Effector memory CD4-positive, alpha-beta T cell (primary cell): Measurements from ENCODE around the gene PLEK.

Source experiments
- DNase-seq, 3 donors: peaks; one replicate each; pipeline ENCODE4 v3.0.0-alpha.2; 2020
- H3K27ac ChIP-seq: 2 replicates; pipeline ENCODE4 v1.7.0; 2013; ENCODE audit warnings: mild to moderate bottlenecking, low read length, moderate library complexity; ENCODE audit not compliant: insufficient read depth, poor library complexity, severe bottlenecking
- H3K27me3 ChIP-seq: replicated peaks from 2 replicates; pipeline ENCODE4 v1.7.0; 2013; ENCODE audit warnings: mild to moderate bottlenecking, low read length; ENCODE audit not compliant: insufficient read depth, control insufficient read depth, poor library complexity, severe bottlenecking
- H3K36me3 ChIP-seq: 2 replicates; pipeline ENCODE4 v1.7.0; 2013; ENCODE audit warnings: mild to moderate bottlenecking, low read length, moderate library complexity; ENCODE audit not compliant: control insufficient read depth, insufficient read depth
- H3K4me1 ChIP-seq: 2 replicates; pipeline ENCODE4 v1.7.0; 2013; ENCODE audit warnings: low read length, mild to moderate bottlenecking; ENCODE audit not compliant: control insufficient read depth, insufficient read depth, poor library complexity, severe bottlenecking
- H3K4me3 ChIP-seq: 2 replicates; pipeline ENCODE4 v1.7.0; 2013; ENCODE audit warnings: low read length, low read depth, mild to moderate bottlenecking; ENCODE audit not compliant: insufficient read depth, poor library complexity, severe bottlenecking
- H3K9me3 ChIP-seq: 2 replicates; pipeline ENCODE4 v1.7.0; 2013; ENCODE audit warnings: mild to moderate bottlenecking, low read length, moderate library complexity; ENCODE audit not compliant: control insufficient read depth

PLEK gene

GRCh38 chr2:68412127-68412819 is 47.2 kb downstream of the PLEK start:
- H3K4me3 ChIP-seq: no peak overlapping the region
- H3K27me3 ChIP-seq: no peaks in the 10 kb centered on the region
- no peaks in the 10 kb centered on the region for H3K36me3 ChIP-seq
- no peak overlapping the region for H3K27ac ChIP-seq
- no peaks in the 10 kb centered on the region for H3K9me3 ChIP-seq
- DNase-seq: no peak
- no peaks in the 10 kb centered on the region for H3K4me1 ChIP-seq

- H3K4me1 ChIP-seq: no peaks in the 10 kb centered on the region
- H3K9me3 ChIP-seq: no peaks in the 10 kb centered on the region
- H3K27ac ChIP-seq: no peak overlapping the region
- no peaks in the 10 kb centered on the region for H3K27me3 ChIP-seq
- H3K36me3 ChIP-seq: no peaks in the 10 kb centered on the region
- DNase-seq: no peak
- no peak overlapping the region for H3K4me3 ChIP-seq
These were observed 48.4 kb downstream of the PLEK start for GRCh38 chr2:68413466-68413865.

GRCh38 chr2:68414452-68414851 is 49.4 kb downstream of the PLEK start:
- Histone ChIP-seq H3K27me3 (no peaks in the 10 kb centered on the region), H3K9me3 (no peaks in the 10 kb centered on the region), H3K36me3 (no peaks in the 10 kb centered on the region), H3K4me3 (no peak overlapping the region), H3K4me1 (no peaks in the 10 kb centered on the region), H3K27ac (no peak overlapping the region)
- no peak for DNase-seq

- DNase-seq: no peak
- Histone ChIP-seq H3K27me3 (no peaks in the 10 kb centered on the region), H3K36me3 (no peaks in the 10 kb centered on the region), H3K9me3 (no peaks in the 10 kb centered on the region), H3K4me3 (no peak overlapping the region), H3K4me1 (no peaks in the 10 kb centered on the region), H3K27ac (no peak overlapping the region)
These were observed 49.8 kb downstream of the PLEK start for GRCh38 chr2:68414876-68415275.

GRCh38 chr2:68415521-68415920 is 50.4 kb downstream of the PLEK start:
- Histone ChIP-seq H3K27me3 (no peaks in the 10 kb centered on the region), H3K36me3 (no peaks in the 10 kb centered on the region), H3K4me1 (no peaks in the 10 kb centered on the region), H3K9me3 (no peaks in the 10 kb centered on the region), H3K4me3 (no peak overlapping the region), H3K27ac (no peak overlapping the region)
- no peak for DNase-seq

- Histone ChIP-seq H3K27ac (no peak overlapping the region), H3K36me3 (no peaks in the 10 kb centered on the region), H3K4me3 (no peak overlapping the region), H3K9me3 (no peaks in the 10 kb centered on the region), H3K27me3 (no peaks in the 10 kb centered on the region), H3K4me1 (no peaks in the 10 kb centered on the region)
- no peak for DNase-seq
These were observed 51.1 kb downstream of the PLEK start for GRCh38 chr2:68416081-68416675.

GRCh38 chr2:68417926-68418325 is 52.8 kb downstream of the PLEK start:
- no peaks in the 10 kb centered on the region for H3K4me1 ChIP-seq
- DNase-seq: no peak
- no peaks in the 10 kb centered on the region for H3K36me3 ChIP-seq
- no peaks in the 10 kb centered on the region for H3K27me3 ChIP-seq
- no peak overlapping the region for H3K27ac ChIP-seq
- H3K9me3 ChIP-seq: no peaks in the 10 kb centered on the region
- no peak overlapping the region for H3K4me3 ChIP-seq

- Histone ChIP-seq H3K27me3 (no peaks in the 10 kb centered on the region), H3K9me3 (no peaks in the 10 kb centered on the region), H3K36me3 (no peaks in the 10 kb centered on the region), H3K27ac (no peak overlapping the region), H3K4me1 (no peaks in the 10 kb centered on the region), H3K4me3 (no peak overlapping the region)
- DNase-seq: no peak
These were observed 53.3 kb downstream of the PLEK start for GRCh38 chr2:68418419-68418818.

- Histone ChIP-seq H3K4me1 (peaks cover 4% of the 10 kb centered on the region), H3K27me3 (no peaks in the 10 kb centered on the region), H3K4me3 (no peak overlapping the region), H3K9me3 (no peaks in the 10 kb centered on the region), H3K36me3 (no peaks in the 10 kb centered on the region), H3K27ac (no peak overlapping the region)
- DNase-seq: no peak
These were observed 53.8 kb downstream of the PLEK start for GRCh38 chr2:68418855-68419254.

- no peak overlapping the region for H3K4me3 ChIP-seq
- no peak for DNase-seq
- no peaks in the 10 kb centered on the region for H3K27me3 ChIP-seq
- no peaks in the 10 kb centered on the region for H3K9me3 ChIP-seq
- H3K36me3 ChIP-seq: no peaks in the 10 kb centered on the region
- no peak overlapping the region for H3K27ac ChIP-seq
- H3K4me1 ChIP-seq: peaks cover 12% of the 10 kb centered on the region
These were observed 55.3 kb downstream of the PLEK start for GRCh38 chr2:68420254-68420910.
